ENCODE data around the gene DSN1.

The DSN1 gene

DNA sequence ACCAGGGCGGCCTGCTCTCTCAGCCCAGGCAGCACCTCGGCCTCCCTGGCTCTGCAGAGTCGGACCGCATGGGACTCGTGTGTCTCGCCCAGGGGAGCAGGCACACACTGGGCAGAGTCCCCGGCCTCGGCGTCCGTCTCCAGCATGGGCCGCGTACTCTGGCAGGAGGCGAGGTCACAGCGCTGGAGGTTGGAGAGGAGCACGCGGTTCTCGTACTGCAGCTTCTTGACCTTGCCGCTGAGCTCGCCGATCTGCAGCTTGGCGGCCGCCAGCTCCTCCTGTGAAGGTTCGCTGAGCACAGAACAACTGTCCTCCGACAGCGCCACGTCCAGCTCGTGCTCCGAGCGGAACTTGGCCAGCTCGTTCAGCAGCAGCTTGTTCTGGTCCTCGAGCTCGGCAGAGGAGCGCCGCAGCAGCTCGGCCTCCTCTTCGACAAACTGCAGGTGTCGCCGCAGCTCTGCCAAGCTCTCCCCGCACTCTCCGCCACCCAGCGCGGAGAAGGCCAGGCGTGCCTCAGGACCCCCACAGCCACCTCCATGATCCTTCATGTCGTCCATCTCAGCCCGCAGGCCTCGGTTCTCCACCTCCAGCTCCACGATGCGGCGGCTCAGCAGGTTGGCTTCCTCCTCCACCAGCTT is 42.0 kb upstream of the DSN1 start:
- TF ChIP-seq YY1 (IDR thresholded peaks at IDR 0.05; ENCODE audit: low read depth): no peak
- no peak for TF ChIP-seq TCF12 (IDR thresholded peaks at IDR 0.05; ENCODE audit: low read depth)
- TF ChIP-seq, protein P1, sequence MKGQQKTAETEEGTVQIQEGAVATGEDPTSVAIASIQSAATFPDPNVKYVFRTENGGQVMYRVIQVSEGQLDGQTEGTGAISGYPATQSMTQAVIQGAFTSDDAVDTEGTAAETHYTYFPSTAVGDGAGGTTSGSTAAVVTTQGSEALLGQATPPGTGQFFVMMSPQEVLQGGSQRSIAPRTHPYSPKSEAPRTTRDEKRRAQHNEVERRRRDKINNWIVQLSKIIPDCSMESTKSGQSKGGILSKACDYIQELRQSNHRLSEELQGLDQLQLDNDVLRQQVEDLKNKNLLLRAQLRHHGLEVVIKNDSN (IDR thresholded peaks at IDR 0.05): no peak
- no peak for TF ChIP-seq CEBPB (IDR thresholded peaks at IDR 0.05)
- TF ChIP-seq, protein P2, sequence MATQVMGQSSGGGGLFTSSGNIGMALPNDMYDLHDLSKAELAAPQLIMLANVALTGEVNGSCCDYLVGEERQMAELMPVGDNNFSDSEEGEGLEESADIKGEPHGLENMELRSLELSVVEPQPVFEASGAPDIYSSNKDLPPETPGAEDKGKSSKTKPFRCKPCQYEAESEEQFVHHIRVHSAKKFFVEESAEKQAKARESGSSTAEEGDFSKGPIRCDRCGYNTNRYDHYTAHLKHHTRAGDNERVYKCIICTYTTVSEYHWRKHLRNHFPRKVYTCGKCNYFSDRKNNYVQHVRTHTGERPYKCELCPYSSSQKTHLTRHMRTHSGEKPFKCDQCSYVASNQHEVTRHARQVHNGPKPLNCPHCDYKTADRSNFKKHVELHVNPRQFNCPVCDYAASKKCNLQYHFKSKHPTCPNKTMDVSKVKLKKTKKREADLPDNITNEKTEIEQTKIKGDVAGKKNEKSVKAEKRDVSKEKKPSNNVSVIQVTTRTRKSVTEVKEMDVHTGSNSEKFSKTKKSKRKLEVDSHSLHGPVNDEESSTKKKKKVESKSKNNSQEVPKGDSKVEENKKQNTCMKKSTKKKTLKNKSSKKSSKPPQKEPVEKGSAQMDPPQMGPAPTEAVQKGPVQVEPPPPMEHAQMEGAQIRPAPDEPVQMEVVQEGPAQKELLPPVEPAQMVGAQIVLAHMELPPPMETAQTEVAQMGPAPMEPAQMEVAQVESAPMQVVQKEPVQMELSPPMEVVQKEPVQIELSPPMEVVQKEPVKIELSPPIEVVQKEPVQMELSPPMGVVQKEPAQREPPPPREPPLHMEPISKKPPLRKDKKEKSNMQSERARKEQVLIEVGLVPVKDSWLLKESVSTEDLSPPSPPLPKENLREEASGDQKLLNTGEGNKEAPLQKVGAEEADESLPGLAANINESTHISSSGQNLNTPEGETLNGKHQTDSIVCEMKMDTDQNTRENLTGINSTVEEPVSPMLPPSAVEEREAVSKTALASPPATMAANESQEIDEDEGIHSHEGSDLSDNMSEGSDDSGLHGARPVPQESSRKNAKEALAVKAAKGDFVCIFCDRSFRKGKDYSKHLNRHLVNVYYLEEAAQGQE (IDR thresholded peaks at IDR 0.05; ENCODE audit: low read depth): no peak
- no peak for TF ChIP-seq ZBTB7A (IDR thresholded peaks at IDR 0.05; ENCODE audit: low read depth)
- TF ChIP-seq EGR1 (IDR thresholded peaks at IDR 0.05): no peak

DNA sequence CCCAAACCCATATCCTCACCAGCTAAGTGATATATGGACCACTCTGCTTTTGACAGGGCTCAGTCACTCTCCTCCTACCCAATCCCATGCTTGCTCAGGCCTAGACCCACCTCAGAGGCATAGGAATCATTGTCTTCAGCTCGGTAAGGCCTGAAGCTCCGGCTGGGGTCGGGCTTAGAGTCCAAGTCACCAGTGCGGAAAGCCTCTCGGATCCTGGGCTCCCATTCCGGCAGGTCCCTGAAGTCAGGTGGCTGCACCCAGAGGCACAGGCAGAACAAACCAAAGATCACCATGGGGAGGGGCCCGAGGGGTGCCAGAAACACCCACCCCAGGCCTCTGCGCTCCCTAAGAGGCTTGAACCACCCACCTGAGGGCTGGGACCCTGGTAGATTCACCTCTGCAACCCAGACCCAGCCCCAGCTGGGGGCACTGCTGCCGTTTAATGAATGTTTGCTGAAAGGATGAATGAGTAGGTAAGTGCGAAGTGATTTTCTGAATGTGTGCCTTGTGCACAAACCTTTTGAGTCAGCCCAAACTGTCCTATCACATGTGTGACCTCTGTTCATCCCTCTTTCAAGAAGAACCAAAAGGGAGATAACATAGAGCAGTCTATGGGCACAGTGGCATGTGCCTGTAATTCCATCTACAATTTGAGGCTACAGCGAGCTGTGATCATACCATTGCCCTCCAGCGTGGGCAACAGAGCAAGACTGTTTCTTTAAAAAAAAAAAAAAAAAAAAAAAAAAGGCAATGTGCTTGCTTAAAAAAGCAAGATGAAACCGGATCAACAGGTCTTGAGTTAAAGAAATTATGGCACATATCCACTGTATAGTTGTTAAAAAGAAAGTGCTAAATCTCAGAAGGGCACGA is 39.3 kb upstream of the DSN1 start:
- no peak for TF ChIP-seq EGR1 (IDR thresholded peaks at IDR 0.05)
- TF ChIP-seq NFIC (IDR thresholded peaks at IDR 0.05): peak; percentile 76
- TF ChIP-seq ZBTB7A (IDR thresholded peaks at IDR 0.05; ENCODE audit: low read depth): 0 out of 2 replicates have a peak, but pooled peaks have one; percentile 52
- peak; percentile 54; the same call in 1 of the 2 replicates for TF ChIP-seq TEAD4 (IDR thresholded peaks at IDR 0.05)
- TF ChIP-seq, protein P2 (IDR thresholded peaks at IDR 0.05; ENCODE audit: low read depth): no peak
- TF ChIP-seq, protein P1 (IDR thresholded peaks at IDR 0.05): no peak; the same call in 1 of the 2 replicates
- TF ChIP-seq TCF12 (IDR thresholded peaks at IDR 0.05; ENCODE audit: low read depth): peak; percentile 83
- TF ChIP-seq, protein P3, sequence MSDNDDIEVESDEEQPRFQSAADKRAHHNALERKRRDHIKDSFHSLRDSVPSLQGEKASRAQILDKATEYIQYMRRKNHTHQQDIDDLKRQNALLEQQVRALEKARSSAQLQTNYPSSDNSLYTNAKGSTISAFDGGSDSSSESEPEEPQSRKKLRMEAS (IDR thresholded peaks at IDR 0.05): peak; percentile 87; the same call in 1 of the 2 replicates
- TF ChIP-seq RAD21 (IDR thresholded peaks at IDR 0.05; ENCODE audit: low read depth): peak; percentile 31; the same call in 1 of the 2 replicates
- peak; percentile 77; the same call in 1 of the 2 replicates for TF ChIP-seq FOXM1 (IDR thresholded peaks at IDR 0.05; ENCODE audit: borderline replicate concordance, low read depth)
- TF ChIP-seq EP300 (IDR thresholded peaks at IDR 0.05; ENCODE audit: borderline replicate concordance): peak; percentile 73; the same call in 1 of the 2 replicates
- no peak for TF ChIP-seq TAF1 (IDR thresholded peaks at IDR 0.05; ENCODE audit: low read depth)
- no peak for TF ChIP-seq CREB1 (IDR thresholded peaks at IDR 0.05; ENCODE audit: low read depth)
- 0 out of 2 replicates have a peak, but pooled peaks have one; percentile 16 for TF ChIP-seq CEBPB (IDR thresholded peaks at IDR 0.05)
- TF ChIP-seq YY1 (IDR thresholded peaks at IDR 0.05; ENCODE audit: low read depth): no peak

DNA sequence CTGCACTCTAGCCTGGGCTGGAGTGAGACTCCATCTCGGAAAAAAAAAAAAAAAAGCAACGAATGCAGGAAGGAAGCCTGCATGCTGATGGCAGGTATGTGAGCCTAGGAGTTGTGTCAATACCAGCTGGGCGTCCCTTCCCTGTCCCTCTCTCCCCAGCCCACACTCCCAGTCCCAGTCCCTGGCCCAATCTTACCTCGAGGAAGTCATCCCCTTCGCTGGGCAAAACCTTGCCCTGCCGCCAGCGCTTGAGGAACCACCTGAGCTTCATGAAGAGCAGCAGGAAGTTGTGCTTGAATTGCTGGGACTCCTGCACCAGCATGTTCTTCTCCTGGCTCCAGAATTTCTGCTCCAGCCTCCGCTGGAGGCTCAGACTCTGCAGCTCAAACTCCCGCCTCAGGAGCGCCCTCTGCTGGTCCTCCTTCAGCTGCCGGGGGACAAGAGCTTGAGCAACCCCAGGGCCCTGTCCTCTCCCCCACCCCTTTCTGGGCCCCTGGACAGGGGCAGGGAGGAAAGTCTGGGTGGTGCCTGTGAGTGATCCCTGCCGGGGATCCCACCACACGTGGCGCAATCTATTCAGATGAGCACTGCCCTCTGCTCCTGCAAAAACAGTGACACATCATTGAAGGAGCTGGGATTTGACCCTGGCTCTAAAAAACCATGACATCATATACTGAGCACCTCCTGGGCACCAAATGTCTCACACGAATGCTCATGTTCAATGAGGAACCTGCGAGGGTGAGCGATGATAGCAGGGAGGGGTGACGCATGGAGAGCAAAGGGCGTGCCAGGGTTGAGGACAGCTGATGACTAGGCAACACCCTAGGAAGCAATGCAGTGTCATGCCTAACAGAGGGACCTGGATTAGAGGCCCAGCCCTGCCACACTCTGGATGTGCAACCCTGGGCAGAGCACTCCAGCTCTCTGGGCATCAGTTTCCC is 35.0 kb upstream of the DSN1 start:
- TF ChIP-seq YY1 (IDR thresholded peaks at IDR 0.05; ENCODE audit: low read depth) (no peak), TCF12 (IDR thresholded peaks at IDR 0.05; ENCODE audit: low read depth) (0 out of 2 replicates have a peak, but pooled peaks have one; percentile 15), ZBTB7A (IDR thresholded peaks at IDR 0.05; ENCODE audit: low read depth) (no peak), CREB1 (IDR thresholded peaks at IDR 0.05; ENCODE audit: low read depth) (no peak), NFIC (IDR thresholded peaks at IDR 0.05) (no peak), EP300 (IDR thresholded peaks at IDR 0.05; ENCODE audit: borderline replicate concordance) (0 out of 2 replicates have a peak, but pooled peaks have one; percentile 27), CEBPB (IDR thresholded peaks at IDR 0.05) (0 out of 2 replicates have a peak, but pooled peaks have one; percentile 44), TEAD4 (IDR thresholded peaks at IDR 0.05) (no peak; the same call in 1 of the 2 replicates), TAF1 (IDR thresholded peaks at IDR 0.05; ENCODE audit: low read depth) (no peak), RAD21 (IDR thresholded peaks at IDR 0.05; ENCODE audit: low read depth) (peak; percentile 58), EGR1 (IDR thresholded peaks at IDR 0.05) (no peak), FOXM1 (IDR thresholded peaks at IDR 0.05; ENCODE audit: borderline replicate concordance, low read depth) (no peak)
- TF ChIP-seq, protein P3 (IDR thresholded peaks at IDR 0.05): peak; percentile 32
- TF ChIP-seq, protein P2 (IDR thresholded peaks at IDR 0.05; ENCODE audit: low read depth): no peak
- TF ChIP-seq, protein P1 (IDR thresholded peaks at IDR 0.05): no peak
